Natural killer cell (primary cell): ENCODE results near the gene GLCCI1. TPM values are rescaled to one million over a fixed set of nuclear protein-coding genes. Genes with fewer than 3 reads are reported as not detected.
A peak's percentile ranks its signal among the peaks of the same experiment; 100 is the strongest.

ENCODE experiments used
- ATAC-seq, 3 donors: fragments of 150-1000 bp in 2 of 3; fragments of 200-7000 bp in 1 of 3; cut with Tn5 transposase; 1 replicate in 1 of 3; 2 replicates in 2 of 3; pipeline ENCODE4 v1.10.0; 2021; ENCODE audit warnings: mild to moderate bottlenecking in 2 of 3, moderate library complexity in 2 of 3
- DNase-seq, 2 donors: peaks; one replicate each; pipeline versions ENCODE4 v3.0.0 to v3.0.0-alpha.2; 2013 to 2021; ENCODE audit warnings: mixed read lengths in 1 of 2
- H3K27ac ChIP-seq: one replicate; pipeline ENCODE4 v1.5.1; 2013; ENCODE audit warnings: mild to moderate bottlenecking, low read length
- H3K27me3 ChIP-seq: one replicate; pipeline ENCODE4 v1.6.1; 2013; ENCODE audit warnings: low read length; ENCODE audit not compliant: control insufficient read depth, insufficient read depth
- H3K36me3 ChIP-seq: one replicate; pipeline ENCODE4 v1.6.1; 2013; ENCODE audit warnings: low read length; ENCODE audit not compliant: control insufficient read depth, insufficient read depth
- H3K4me1 ChIP-seq: one replicate; pipeline ENCODE4 v1.6.1; 2013; ENCODE audit warnings: low read length; ENCODE audit not compliant: control insufficient read depth, insufficient read depth
- H3K4me3 ChIP-seq: one replicate; pipeline ENCODE4 v1.5.1; 2013; ENCODE audit warnings: low read length
- H3K9me3 ChIP-seq: one replicate; pipeline ENCODE4 v1.6.1; 2013; ENCODE audit warnings: low read length; ENCODE audit not compliant: control insufficient read depth, insufficient read depth
- H3K27ac Mint-ChIP-seq, 2 donors: one replicate each; pipeline ENCODE4 v1.8.0; 2022; ENCODE audit warnings: mild to moderate bottlenecking in 2 of 2, mixed read lengths in 2 of 2, moderate library complexity in 1 of 2
- H3K27me3 Mint-ChIP-seq, 2 donors: one replicate each; pipeline ENCODE4 v1.8.0; 2022; ENCODE audit warnings: low read depth in 2 of 2, mixed read lengths in 2 of 2
- H3K36me3 Mint-ChIP-seq: one replicate; pipeline ENCODE4 v1.8.0; 2022; ENCODE audit warnings: mixed read lengths
- H3K4me1 Mint-ChIP-seq, 2 donors: one replicate each; pipeline ENCODE4 v1.8.0; 2022; ENCODE audit warnings: mixed read lengths in 2 of 2
- H3K4me3 Mint-ChIP-seq: one replicate; pipeline ENCODE4 v1.8.0; 2022; ENCODE audit warnings: mild to moderate bottlenecking, moderate library complexity, mixed read lengths
- H3K9me3 Mint-ChIP-seq, 2 donors: one replicate each; pipeline ENCODE4 v1.8.0; 2022; ENCODE audit warnings: mixed read lengths in 2 of 2
- CTCF ChIP-seq: fragments of 200-600 bp; IDR thresholded peaks from one replicate; pipeline ENCODE4 v1.8.0; 2022; ENCODE audit warnings: antibody characterized with exemption
- WGBS: methylation state at CpG from one replicate; pipeline ENCODE4 v1.1.7; 2013; ENCODE audit warnings: missing lambda C conversion rate; ENCODE audit not compliant: insufficient coverage; 5-methylcytosine and 5-hydroxymethylcytosine counted together
- intact Hi-C: fragments of 100-400 bp; cut with micrococcal nuclease; formaldehyde crosslinking; loops from one replicate; pipeline ENCODE4 v1.14.2; 2022
- total RNA-seq, 4 donors: library from RNA; stranded (reverse); fragments of 120-200 nt in 1 of 4; gene quantifications; one replicate each; pipeline versions ENCODE4 v1.2.3 to v1.2.4, GENCODE V29; 2013 to 2022

GLCCI1 gene
- total RNA-seq, 3 donors from 2014 or later (not counting 1 experiment from before 2014, with no cell fraction given): 70.5 to 132 (median 79.6) TPM

DNA sequence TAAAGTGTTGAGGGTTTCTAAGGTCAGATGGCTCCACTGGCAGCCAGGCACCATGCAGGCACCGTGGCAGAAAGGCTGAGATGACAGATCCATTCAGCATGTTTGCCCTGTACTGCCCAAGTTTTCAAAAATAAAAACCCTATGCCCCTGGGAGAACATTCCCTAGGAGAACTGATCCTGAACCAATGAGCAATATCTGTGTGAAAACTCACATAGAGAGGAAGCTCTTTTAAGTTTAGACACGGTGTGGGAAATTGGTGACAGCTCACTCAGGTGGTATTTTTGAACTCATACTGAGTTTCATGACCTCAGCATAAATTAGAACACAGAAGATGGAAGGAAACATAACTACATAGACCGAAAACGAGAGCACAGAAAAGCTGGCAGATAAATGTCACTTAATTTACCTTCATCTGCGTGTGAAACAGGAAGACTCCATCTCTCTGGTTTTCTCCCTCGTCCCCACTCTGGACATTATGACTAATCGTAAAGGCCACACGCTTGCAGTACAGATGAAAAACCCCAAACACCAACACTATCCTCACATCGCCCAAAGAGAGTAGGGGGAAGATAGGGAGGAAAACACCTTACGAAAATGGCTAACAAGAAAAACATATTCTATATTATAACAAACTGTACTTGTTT lies 165.6 kb downstream of the GLCCI1 start:
- WGBS: 15% methylated on average over 6 of the region's 10 CpGs
- H3K4me3 Mint-ChIP-seq: peak overlapping the region; percentile 75
- Histone ChIP-seq H3K4me1 (peaks cover 44% of the 10 kb centered on the region), H3K9me3 (no peaks in the 10 kb centered on the region), H3K27me3 (no peaks in the 10 kb centered on the region), H3K27ac (peak overlapping the region; percentile 69), H3K36me3 (no peaks in the 10 kb centered on the region), H3K4me3 (no peak overlapping the region)
- no peaks in the 10 kb centered on the region for H3K9me3 Mint-ChIP-seq
- intact Hi-C loops: loop anchor here (1.0 to 10.0 kb wide), 3 partner anchors 8 to 189 kb away; no protein-coding TSS in a partner anchor
- DNase-seq (peak in 1 of 2 donors; percentile 65), ATAC-seq (peak; percentile 40 to 59 (median 56))
- peak overlapping the region; percentile 88 to 97 for H3K27ac Mint-ChIP-seq
- H3K4me1 Mint-ChIP-seq: peaks cover 60 to 62% of the 10 kb centered on the region in 2 donors
- H3K36me3 Mint-ChIP-seq: no peaks in the 10 kb centered on the region
- TF ChIP-seq CTCF: no peak
- no peaks in the 10 kb centered on the region for H3K27me3 Mint-ChIP-seq

DNA sequence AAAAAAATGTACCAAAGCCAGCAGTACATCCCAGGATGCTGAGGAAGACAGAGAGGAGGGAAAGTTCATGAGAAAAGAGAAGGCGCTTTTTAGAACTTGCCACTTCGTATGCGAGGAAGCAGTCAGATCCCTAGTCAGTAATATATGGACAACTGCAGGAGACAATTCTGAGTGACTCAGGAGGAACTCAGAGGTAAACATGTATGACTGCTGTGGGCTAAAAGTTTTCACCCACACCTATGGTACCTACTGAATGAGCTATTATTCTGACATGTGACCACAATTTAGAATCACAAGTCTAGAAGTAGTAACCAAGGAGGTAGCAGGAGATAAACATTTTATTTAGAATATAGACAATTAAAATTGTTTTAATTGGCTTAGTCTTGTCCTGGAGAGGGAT lies 166.8 kb downstream of the GLCCI1 start:
- DNase-seq (no peak), ATAC-seq (no peak)
- Histone ChIP-seq H3K36me3 (no peaks in the 10 kb centered on the region), H3K27ac (peak overlapping the region; percentile 69), H3K4me1 (peaks cover 40% of the 10 kb centered on the region), H3K4me3 (no peak overlapping the region), H3K27me3 (no peaks in the 10 kb centered on the region), H3K9me3 (no peaks in the 10 kb centered on the region)
- TF ChIP-seq CTCF: no peak
- H3K4me3 Mint-ChIP-seq: no peak overlapping the region
- peak overlapping the region; percentile 88 to 97 for H3K27ac Mint-ChIP-seq
- H3K36me3 Mint-ChIP-seq: no peaks in the 10 kb centered on the region
- no peaks in the 10 kb centered on the region for H3K27me3 Mint-ChIP-seq
- peaks cover 49 to 50% of the 10 kb centered on the region in 2 donors for H3K4me1 Mint-ChIP-seq
- no peaks in the 10 kb centered on the region for H3K9me3 Mint-ChIP-seq
- 91% methylated on average over 3 of the region's 3 CpGs for WGBS
- intact Hi-C loops: loop anchor here (10.0 kb wide), 1 partner anchor 191 kb away; no protein-coding TSS in a partner anchor

GRCh38 chr7:8136051-8136730 lies 167.6 kb downstream of the GLCCI1 start:
- H3K4me3 Mint-ChIP-seq: no peak overlapping the region

More at GRCh38 chr7:8136051-8136730, 167.6 kb downstream of the GLCCI1 start:
- ATAC-seq (no peak), DNase-seq (no peak)
- H3K27me3 ChIP-seq: no peaks in the 10 kb centered on the region
- no peak overlapping the region for H3K27ac ChIP-seq
- H3K4me1 Mint-ChIP-seq: peaks cover 42 to 43% of the 10 kb centered on the region in 2 donors
- no peaks in the 10 kb centered on the region for H3K36me3 ChIP-seq
- H3K9me3 Mint-ChIP-seq: no peaks in the 10 kb centered on the region
- 97% methylated on average over 12 of the region's 12 CpGs for WGBS
- no peaks in the 10 kb centered on the region for H3K27me3 Mint-ChIP-seq
- no peaks in the 10 kb centered on the region for H3K36me3 Mint-ChIP-seq
- TF ChIP-seq CTCF: no peak
- H3K27ac Mint-ChIP-seq: no peak overlapping the region
- peaks cover 33% of the 10 kb centered on the region for H3K4me1 ChIP-seq
- H3K4me3 ChIP-seq: no peak overlapping the region
- H3K9me3 ChIP-seq: no peaks in the 10 kb centered on the region
- intact Hi-C loops: loop anchor here (10.0 kb wide), 1 partner anchor 191 kb away; no protein-coding TSS in a partner anchor
